WTC11 (cell line): ENCODE results near the gene PTK6. TPM values are rescaled to one million over a fixed set of nuclear protein-coding genes. Genes with fewer than 3 reads are reported as not detected.

ENCODE experiments used
- ATAC-seq: fragments of 200-7000 bp; cut with Tn5 transposase; 2 replicates; pipeline ENCODE4 v1.10.0; 2021; ENCODE audit warnings: mild to moderate bottlenecking, moderate library complexity
- CTCF ChIA-PET: fragments of 300-600 bp; sonication (Branson Sonifier 250); formaldehyde crosslinking; loops from one replicate; lab custom pipeline; 2021; ENCODE audit warnings: antibody characterized with exemption; lab: Charles Lee
- POLR2A ChIA-PET: fragments of 350-600 bp; sonication (Branson Sonifier 250); formaldehyde crosslinking; loops from one replicate; lab custom pipeline; 2021; ENCODE audit warnings: antibody characterized with exemption; lab: Charles Lee
- DNase-seq: peaks from one replicate; pipeline ENCODE4 v3.0.0; 2021; ENCODE audit warnings: low spot score
- H3K27ac Mint-ChIP-seq: 2 replicates; pipeline ENCODE4 v1.8.0; 2021; ENCODE audit warnings: mixed read lengths
- H3K27me3 Mint-ChIP-seq: 2 replicates; pipeline ENCODE4 v1.8.0; 2021; ENCODE audit warnings: low read depth, mild to moderate bottlenecking, moderate library complexity, mixed read lengths
- H3K36me3 Mint-ChIP-seq: 2 replicates; pipeline ENCODE4 v1.8.0; 2021; ENCODE audit warnings: mixed read lengths
- H3K4me1 Mint-ChIP-seq: 2 replicates; pipeline ENCODE4 v1.8.0; 2022; ENCODE audit warnings: mixed read lengths
- H3K4me3 Mint-ChIP-seq: 2 replicates; pipeline ENCODE4 v1.8.0; 2021; ENCODE audit warnings: mild to moderate bottlenecking, moderate library complexity, mixed read lengths
- H3K9me3 Mint-ChIP-seq: 2 replicates; pipeline ENCODE4 v1.8.0; 2021; ENCODE audit warnings: mixed read lengths
- CREB1 ChIP-seq: sonication (generic); formaldehyde crosslinking; IDR thresholded peaks from 2 replicates; pipeline ENCODE4 v1.8.0; 2023; ENCODE audit warnings: mild to moderate bottlenecking, missing genetic modification reagents
- CREM ChIP-seq: sonication (generic); formaldehyde crosslinking; IDR thresholded peaks from 2 replicates; pipeline ENCODE4 v1.8.1; 2022; ENCODE audit warnings: mild to moderate bottlenecking, missing genetic modification reagents, moderate library complexity
- E2F1 ChIP-seq: sonication (generic); formaldehyde crosslinking; IDR thresholded peaks from 2 replicates; pipeline ENCODE4 v1.8.0; 2022; ENCODE audit warnings: mild to moderate bottlenecking, missing genetic modification reagents
- ETV6 ChIP-seq: sonication (generic); formaldehyde crosslinking; IDR thresholded peaks from 2 replicates; pipeline ENCODE4 v1.8.1; 2022; ENCODE audit warnings: mild to moderate bottlenecking, missing genetic modification reagents
- FOXP4 ChIP-seq: sonication (generic); formaldehyde crosslinking; IDR thresholded peaks from 2 replicates; pipeline ENCODE4 v1.8.0; 2022; ENCODE audit warnings: mild to moderate bottlenecking, missing genetic modification reagents
- HMGA2 ChIP-seq: fragments of 250-450 bp; sonication (Bioruptor Pico); IDR thresholded peaks from 2 replicates; pipeline ENCODE4 v1.4.0; 2021; ENCODE audit warnings: mild to moderate bottlenecking, moderate library complexity
- RELA ChIP-seq: sonication (generic); formaldehyde crosslinking; IDR thresholded peaks from 2 replicates; pipeline ENCODE4 v1.8.1; 2022; ENCODE audit warnings: missing genetic modification reagents, mild to moderate bottlenecking, borderline replicate concordance
- STAT6 ChIP-seq: sonication (generic); formaldehyde crosslinking; conservative IDR thresholded peaks from 2 replicates; pipeline ENCODE4 v1.8.1; 2023; ENCODE audit warnings: mild to moderate bottlenecking, low read depth, missing genetic modification reagents, moderate library complexity
- ZBTB21 ChIP-seq: sonication (generic); formaldehyde crosslinking; IDR thresholded peaks from 2 replicates; pipeline ENCODE4 v1.8.1; 2023; ENCODE audit warnings: mild to moderate bottlenecking, missing genetic modification reagents, borderline replicate concordance
- ZBTB43 ChIP-seq: sonication (generic); formaldehyde crosslinking; IDR thresholded peaks from 2 replicates; pipeline ENCODE4 v1.8.1; 2023; ENCODE audit warnings: mild to moderate bottlenecking, missing genetic modification reagents
- ZNF121 ChIP-seq: sonication (generic); formaldehyde crosslinking; IDR thresholded peaks from 2 replicates; pipeline ENCODE4 v1.8.0; 2023; ENCODE audit warnings: missing genetic modification reagents
- ZNF232 ChIP-seq: sonication (generic); formaldehyde crosslinking; IDR thresholded peaks from 2 replicates; pipeline ENCODE4 v1.8.0; 2022; ENCODE audit warnings: mild to moderate bottlenecking, missing genetic modification reagents
- ZNF532 ChIP-seq: fragments of 250-450 bp; sonication (Bioruptor Pico); IDR thresholded peaks from 2 replicates; pipeline ENCODE4 v1.9.0; 2021; ENCODE audit warnings: mild to moderate bottlenecking, borderline replicate concordance
- total RNA-seq: library from RNA; stranded (reverse); gene quantifications from 3 replicates; pipeline ENCODE4 v1.2.3, GENCODE V29; 2021

PTK6 gene
- total RNA-seq, 1 experiment from 2014 or later: 0.22 TPM

- TF ChIP-seq ZNF532 (CRISPR knock-in tag): no peak
- TF ChIP-seq CREM (CRISPR knock-in tag): no peak
- no peak for TF ChIP-seq CREB1 (CRISPR knock-in tag)
- no peak for TF ChIP-seq ZBTB43 (CRISPR knock-in tag)
- no peak for TF ChIP-seq ZNF232
- TF ChIP-seq STAT6 (CRISPR knock-in tag): no peak
- no peak for TF ChIP-seq HMGA2
- TF ChIP-seq FOXP4 (CRISPR knock-in tag): no peak
Observed at GRCh38 chr20:63522091-63522868, 14.9 kb downstream of the PTK6 start (continued).

- ATAC-seq: peak; percentile 10
- H3K4me1 Mint-ChIP-seq: peaks cover 14% of the 10 kb centered on the region
Observed at GRCh38 chr20:63521602-63522001, 15.6 kb downstream of the PTK6 start.

More at GRCh38 chr20:63521602-63522001, 15.6 kb downstream of the PTK6 start:
- ChIA-PET POLR2A (interaction anchor here (0.6 to 1.8 kb wide), 6 partner anchors 13 to 719 kb away, joined by 3 to 5 read pairs (median 4); partner anchors contain the start of genes GMEB2 and STMN3), CTCF (interaction anchor here (0.6 to 4.4 kb wide), 13 partner anchors 15 to 502 kb away, joined by 4 to 50 read pairs (median 6); partner anchors contain the start of genes PRPF6 and PTK6)
- H3K9me3 Mint-ChIP-seq: peaks cover 8% of the 10 kb centered on the region; the same call in 1 of the 2 replicates
- DNase-seq: peak; percentile 63
- peaks cover 9% of the 10 kb centered on the region; the same call in 1 of the 2 replicates for H3K27me3 Mint-ChIP-seq
- H3K36me3 Mint-ChIP-seq: peaks cover 21% of the 10 kb centered on the region
- peak overlapping the region; percentile 79 for H3K27ac Mint-ChIP-seq
- peak overlapping the region; percentile 88 for H3K4me3 Mint-ChIP-seq
- TF ChIP-seq CREM (CRISPR knock-in tag): no peak
- 0 out of 2 replicates have a peak, but pooled peaks have one; percentile 25 for TF ChIP-seq ZBTB21
- TF ChIP-seq CREB1 (CRISPR knock-in tag): no peak
- TF ChIP-seq ZNF121 (CRISPR knock-in tag): no peak
- 0 out of 2 replicates have a peak, but pooled peaks have one; percentile 7 for TF ChIP-seq RELA (CRISPR knock-in tag)
- no peak for TF ChIP-seq ETV6 (CRISPR knock-in tag)
- TF ChIP-seq E2F1: no peak
